HEK293T (cell line): ENCODE results near the gene NMUR2.

Experiments used
- CTCF ChIA-PET: fragments of 350-600 bp; formaldehyde crosslinking; extraction: SDS; loops from one replicate; lab custom pipeline; 2021; ENCODE audit warnings: antibody characterized with exemption, inconsistent platforms; lab: Yijun Ruan, JAX
- POLR2A ChIA-PET: fragments of 350-600 bp; formaldehyde crosslinking; extraction: SDS; loops from one replicate; lab custom pipeline; 2020; ENCODE audit warnings: antibody characterized with exemption, inconsistent platforms; lab: Yijun Ruan, JAX
- DNase-seq: peaks from one replicate; pipeline ENCODE4 v3.0.0; 2012; ENCODE audit warnings: mixed read lengths; ENCODE audit errors: extremely low spot score
- ARNT ChIP-seq: fragments of 450-650 bp; IDR thresholded peaks from 2 replicates; pipeline ENCODE4 v1.6.1; 2017; ENCODE audit warnings: mild to moderate bottlenecking
- BHLHE40 ChIP-seq: fragments of 450-650 bp; IDR thresholded peaks from 2 replicates; pipeline ENCODE4 v1.6.1; 2016; ENCODE audit warnings: mild to moderate bottlenecking, moderate library complexity, borderline replicate concordance
- CTBP1 ChIP-seq: fragments of 450-650 bp; IDR thresholded peaks from 2 replicates; pipeline ENCODE4 v1.6.1; 2016; ENCODE audit warnings: borderline replicate concordance
- ELF4 ChIP-seq: fragments of 450-650 bp; IDR thresholded peaks from 2 replicates; pipeline ENCODE4 v1.6.1; 2017; ENCODE audit warnings: antibody characterized with exemption
- FOXA1 ChIP-seq: fragments of 450-650 bp; IDR thresholded peaks from 2 replicates; pipeline ENCODE4 v1.6.1; 2016; ENCODE audit warnings: mild to moderate bottlenecking
- FOXK2 ChIP-seq: fragments of 450-650 bp; IDR thresholded peaks from 2 replicates; pipeline ENCODE4 v1.6.1; 2016; ENCODE audit warnings: mild to moderate bottlenecking
- FOXM1 ChIP-seq: fragments of 450-650 bp; IDR thresholded peaks from 2 replicates; pipeline ENCODE4 v1.6.1; 2017; ENCODE audit warnings: mild to moderate bottlenecking, borderline replicate concordance
- HDGF ChIP-seq: fragments of 450-650 bp; IDR thresholded peaks from 2 replicates; pipeline ENCODE4 v1.6.1; 2017; ENCODE audit warnings: antibody characterized with exemption, borderline replicate concordance
- L3MBTL2 ChIP-seq: fragments of 450-650 bp; conservative IDR thresholded peaks from 2 replicates; pipeline ENCODE4 v1.6.1; 2016; ENCODE audit warnings: mild to moderate bottlenecking
- LEF1 ChIP-seq: fragments of 450-650 bp; IDR thresholded peaks from 2 replicates; pipeline ENCODE4 v1.6.1; 2017; ENCODE audit warnings: mild to moderate bottlenecking, borderline replicate concordance
- NFRKB ChIP-seq: fragments of 450-650 bp; IDR thresholded peaks from 2 replicates; pipeline ENCODE4 v1.6.1; 2016; ENCODE audit warnings: mild to moderate bottlenecking, moderate library complexity
- PKNOX1 ChIP-seq: fragments of 450-650 bp; IDR thresholded peaks from 2 replicates; pipeline ENCODE4 v1.6.1; 2016
- SP1 ChIP-seq: fragments of 450-650 bp; IDR thresholded peaks from 2 replicates; pipeline ENCODE4 v1.6.1; 2017
- SUZ12 ChIP-seq: fragments of 450-650 bp; IDR thresholded peaks from 2 replicates; pipeline ENCODE4 v1.6.1; 2016; ENCODE audit warnings: mild to moderate bottlenecking
- TARDBP ChIP-seq: fragments of 450-650 bp; IDR thresholded peaks from 2 replicates; pipeline ENCODE4 v1.6.1; 2016
- ZNF384 ChIP-seq: fragments of 450-650 bp; IDR thresholded peaks from 2 replicates; pipeline ENCODE4 v1.6.1; 2016

NMUR2 gene, protein sequence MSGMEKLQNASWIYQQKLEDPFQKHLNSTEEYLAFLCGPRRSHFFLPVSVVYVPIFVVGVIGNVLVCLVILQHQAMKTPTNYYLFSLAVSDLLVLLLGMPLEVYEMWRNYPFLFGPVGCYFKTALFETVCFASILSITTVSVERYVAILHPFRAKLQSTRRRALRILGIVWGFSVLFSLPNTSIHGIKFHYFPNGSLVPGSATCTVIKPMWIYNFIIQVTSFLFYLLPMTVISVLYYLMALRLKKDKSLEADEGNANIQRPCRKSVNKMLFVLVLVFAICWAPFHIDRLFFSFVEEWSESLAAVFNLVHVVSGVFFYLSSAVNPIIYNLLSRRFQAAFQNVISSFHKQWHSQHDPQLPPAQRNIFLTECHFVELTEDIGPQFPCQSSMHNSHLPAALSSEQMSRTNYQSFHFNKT

GRCh38 chr5:152405145-152405544 is at the start of gene NMUR2:
Gene NMUR2 (minus strand): TSS chr5:152405279. CDS start chr5:152405113, 166 bp downstream.
- ChIA-PET POLR2A (no interaction called here), CTCF (no interaction called here)
- peak; percentile 27 for DNase-seq
- TF ChIP-seq SUZ12 (no peak), SP1 (no peak), ARNT (no peak), PKNOX1 (no peak), CTBP1 (no peak), ZNF384 (no peak), NFRKB (no peak), L3MBTL2 (no peak), FOXK2 (no peak), BHLHE40 (no peak), FOXA1 (no peak), TARDBP (no peak), HDGF (no peak)

DNA sequence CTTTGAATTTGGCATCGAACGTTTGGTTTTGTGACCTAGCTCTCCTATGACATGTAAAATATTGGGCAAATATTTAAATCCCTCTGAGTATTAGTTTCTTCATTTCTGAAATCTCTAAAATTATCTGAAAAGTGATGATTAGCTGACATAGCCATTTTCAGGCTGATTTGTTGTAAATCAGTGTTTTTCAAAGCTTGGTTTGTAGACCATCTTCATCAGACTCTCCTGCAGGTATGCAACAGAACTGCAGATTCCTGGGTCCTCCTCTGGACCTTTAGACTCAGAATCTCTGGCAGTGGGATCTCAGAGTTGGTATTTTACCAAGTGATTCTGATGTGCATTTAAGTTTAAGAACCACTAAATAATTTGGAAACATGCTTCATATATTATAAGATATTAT is 38.9 kb upstream of the NMUR2 start:
- TF ChIP-seq ELF4 (no peak), TARDBP (no peak), BHLHE40 (no peak), FOXK2 (no peak), SUZ12 (no peak), SP1 (no peak), ARNT (no peak), ZNF384 (no peak), FOXA1 (no peak), NFRKB (no peak), L3MBTL2 (no peak), LEF1 (no peak), CTBP1 (no peak), FOXM1 (no peak), HDGF (no peak), PKNOX1 (no peak)
- ChIA-PET CTCF (interaction anchor here (1.0 kb wide), 1 partner anchor 9 kb away, joined by 3 read pairs; no protein-coding TSS in a partner anchor), POLR2A (no interaction called here)
- no peak for DNase-seq

- no peak for DNase-seq
- ChIA-PET POLR2A (no interaction called here), CTCF (no interaction called here)
- no peak for TF ChIP-seq BHLHE40
- no peak for TF ChIP-seq ZNF384
- no peak for TF ChIP-seq TARDBP
- no peak for TF ChIP-seq FOXK2
- no peak for TF ChIP-seq LEF1
- TF ChIP-seq FOXA1, result no peak
- no peak for TF ChIP-seq PKNOX1
- TF ChIP-seq SUZ12, result no peak
- TF ChIP-seq FOXM1, result no peak
- TF ChIP-seq NFRKB, result no peak
- TF ChIP-seq CTBP1, result no peak
- TF ChIP-seq ARNT, result no peak
- no peak for TF ChIP-seq ELF4
- no peak for TF ChIP-seq SP1
- no peak for TF ChIP-seq L3MBTL2
Observed at GRCh38 chr5:152439791-152440190, 34.7 kb upstream of the NMUR2 start.

DNA sequence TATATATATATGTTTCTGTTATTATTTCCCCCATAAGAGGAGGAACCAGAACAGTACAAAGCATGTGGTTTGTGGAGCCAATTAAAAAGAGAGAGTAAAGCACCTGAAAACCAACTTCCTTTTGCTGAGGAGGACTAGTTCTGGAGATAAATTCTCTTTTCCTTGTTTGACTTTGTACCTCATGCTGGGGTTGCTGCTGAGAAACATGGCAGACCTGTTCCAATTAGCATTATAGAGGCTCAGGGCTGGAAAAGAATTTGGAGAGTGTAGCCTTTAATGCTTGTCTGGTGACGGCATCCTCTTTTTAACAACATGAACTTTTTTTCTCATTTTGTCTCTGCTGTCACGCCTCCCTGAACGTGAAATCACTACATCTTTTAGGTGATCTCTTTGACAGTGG is 32.8 kb upstream of the NMUR2 start:
- no peak for DNase-seq

More for the DNA sequence above, 32.8 kb upstream of the NMUR2 start:
- POLR2A ChIA-PET, result no interaction called here
- CTCF ChIA-PET, result no interaction called here
- TF ChIP-seq SP1 (no peak), HDGF (no peak), TARDBP (no peak), SUZ12 (no peak), CTBP1 (no peak), PKNOX1 (no peak), FOXK2 (no peak), ARNT (no peak), ELF4 (no peak), BHLHE40 (no peak), ZNF384 (no peak), FOXA1 (no peak), L3MBTL2 (no peak), FOXM1 (no peak), NFRKB (no peak)
